ENCODE data around the gene CREM.

GRCh38 chr10:35202050-35202449 is 75.4 kb downstream of the CREM start:
- TF ChIP-seq, protein P1, sequence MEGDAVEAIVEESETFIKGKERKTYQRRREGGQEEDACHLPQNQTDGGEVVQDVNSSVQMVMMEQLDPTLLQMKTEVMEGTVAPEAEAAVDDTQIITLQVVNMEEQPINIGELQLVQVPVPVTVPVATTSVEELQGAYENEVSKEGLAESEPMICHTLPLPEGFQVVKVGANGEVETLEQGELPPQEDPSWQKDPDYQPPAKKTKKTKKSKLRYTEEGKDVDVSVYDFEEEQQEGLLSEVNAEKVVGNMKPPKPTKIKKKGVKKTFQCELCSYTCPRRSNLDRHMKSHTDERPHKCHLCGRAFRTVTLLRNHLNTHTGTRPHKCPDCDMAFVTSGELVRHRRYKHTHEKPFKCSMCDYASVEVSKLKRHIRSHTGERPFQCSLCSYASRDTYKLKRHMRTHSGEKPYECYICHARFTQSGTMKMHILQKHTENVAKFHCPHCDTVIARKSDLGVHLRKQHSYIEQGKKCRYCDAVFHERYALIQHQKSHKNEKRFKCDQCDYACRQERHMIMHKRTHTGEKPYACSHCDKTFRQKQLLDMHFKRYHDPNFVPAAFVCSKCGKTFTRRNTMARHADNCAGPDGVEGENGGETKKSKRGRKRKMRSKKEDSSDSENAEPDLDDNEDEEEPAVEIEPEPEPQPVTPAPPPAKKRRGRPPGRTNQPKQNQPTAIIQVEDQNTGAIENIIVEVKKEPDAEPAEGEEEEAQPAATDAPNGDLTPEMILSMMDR (conservative IDR thresholded peaks at IDR 0.05; ENCODE audit: low read depth, low read length) = no peak
- TF ChIP-seq CEBPB (IDR thresholded peaks at IDR 0.05; ENCODE audit: low read depth, low read length) = no peak
- no peak for TF ChIP-seq USF2 (IDR thresholded peaks at IDR 0.05; ENCODE audit: low read depth, low read length)
- no peak for TF ChIP-seq POLR2A (IDR thresholded peaks at IDR 0.05; ENCODE audit: low read depth, low read length)
- no peak for TF ChIP-seq RCOR1 (IDR thresholded peaks at IDR 0.05; ENCODE audit: insufficient replicate concordance, low read length)
- TF ChIP-seq CHD1 (IDR thresholded peaks at IDR 0.05; ENCODE audit: low read depth, low read length) = no peak
- no peak for TF ChIP-seq NFE2L2 (IDR thresholded peaks at IDR 0.05; ENCODE audit: low read depth, low read length)

Data from IMR-90 (cell line).